SK-N-DZ (cell line): ENCODE measurements around the gene AP5Z1.

Experiments used
- DNase-seq: peaks from one replicate; pipeline ENCODE4 v3.0.0-alpha.2; 2015; ENCODE audit warnings: low spot score
- small RNA-seq, 2 experiments: library from RNA; depleted of rRNA; stranded (forward); fragments of <200 nt; gene quantifications; one replicate each; pipeline ENCODE3, GENCODE V24; 2014

The AP5Z1 gene

GRCh38 chr7:4838626-4839334 is 63.4 kb downstream of the AP5Z1 start:
- no peak for DNase-seq

DNA sequence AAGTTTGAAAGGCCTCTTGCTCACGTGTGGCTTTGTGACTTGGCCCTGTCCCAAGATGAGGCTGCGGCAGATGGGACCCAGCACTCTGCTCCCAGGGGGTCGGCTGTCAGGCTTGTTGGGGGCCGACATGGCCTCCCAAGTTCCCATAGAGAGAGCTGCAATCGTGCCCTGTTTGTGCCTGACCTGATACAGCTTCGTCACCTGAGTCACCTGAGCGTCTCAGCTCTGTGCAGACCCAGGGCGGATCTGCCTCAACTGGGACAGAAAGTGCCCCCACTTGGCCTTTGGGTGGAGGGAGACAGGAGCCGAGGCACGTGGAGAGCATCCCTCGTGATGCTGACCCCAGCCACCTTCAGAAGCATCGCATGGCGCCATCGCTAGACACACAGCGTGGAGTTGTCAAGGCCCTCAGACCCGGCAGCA is 64.7 kb downstream of the AP5Z1 start:
- no peak for DNase-seq

Small RNA genes within 50 kb of the gene (small RNA-seq; reads per million reads assigned to genes)
- gene MIR4656 (0 reads per million in 2 experiments), gene RF00019 (0 reads per million in 2 experiments)
